Neutrophil (primary cell): ENCODE measurements around the gene DHX32.

Source experiments
- H3K27ac ChIP-seq: fragments of 200-600 bp; sonication (generic); 2 replicates; pipeline ENCODE4 v1.5.1; 2016; ENCODE audit warnings: mild to moderate bottlenecking, moderate library complexity
- H3K27me3 ChIP-seq: fragments of 200-600 bp; sonication (generic); 2 replicates; pipeline ENCODE4 v1.6.0; 2016; ENCODE audit warnings: mild to moderate bottlenecking
- H3K36me3 ChIP-seq: fragments of 200-600 bp; sonication (generic); 2 replicates; pipeline ENCODE4 v1.5.1; 2017
- H3K4me1 ChIP-seq, 2 experiments: fragments of 200-600 bp in 1 of 2; sonication (generic) in 1 of 2; 1 replicate in 1 of 2; 2 replicates in 1 of 2; pipeline versions ENCODE4 v1.5.1 to v1.6.1; 2013 to 2016; ENCODE audit warnings: low read depth in 1 of 2, low read length in 1 of 2, mild to moderate bottlenecking in 1 of 2, moderate library complexity in 1 of 2; ENCODE audit not compliant: control insufficient read depth in 1 of 2, insufficient read depth in 1 of 2
- H3K4me3 ChIP-seq, 2 experiments: fragments of 200-600 bp in 1 of 2; sonication (generic) in 1 of 2; 1 replicate in 1 of 2; 2 replicates in 1 of 2; pipeline ENCODE4 v1.5.1; 2013 to 2016; ENCODE audit warnings: low read depth in 1 of 2, low read length in 1 of 2, mild to moderate bottlenecking in 1 of 2, moderate library complexity in 1 of 2
- H3K9me3 ChIP-seq: fragments of 200-600 bp; sonication (generic); 2 replicates; pipeline ENCODE4 v1.5.1; 2016
- CTCF ChIP-seq: fragments of 200-600 bp; sonication (generic); IDR thresholded peaks from 2 replicates; pipeline ENCODE4 v1.5.1; 2016; ENCODE audit warnings: antibody characterized with exemption

DHX32 gene

DNA sequence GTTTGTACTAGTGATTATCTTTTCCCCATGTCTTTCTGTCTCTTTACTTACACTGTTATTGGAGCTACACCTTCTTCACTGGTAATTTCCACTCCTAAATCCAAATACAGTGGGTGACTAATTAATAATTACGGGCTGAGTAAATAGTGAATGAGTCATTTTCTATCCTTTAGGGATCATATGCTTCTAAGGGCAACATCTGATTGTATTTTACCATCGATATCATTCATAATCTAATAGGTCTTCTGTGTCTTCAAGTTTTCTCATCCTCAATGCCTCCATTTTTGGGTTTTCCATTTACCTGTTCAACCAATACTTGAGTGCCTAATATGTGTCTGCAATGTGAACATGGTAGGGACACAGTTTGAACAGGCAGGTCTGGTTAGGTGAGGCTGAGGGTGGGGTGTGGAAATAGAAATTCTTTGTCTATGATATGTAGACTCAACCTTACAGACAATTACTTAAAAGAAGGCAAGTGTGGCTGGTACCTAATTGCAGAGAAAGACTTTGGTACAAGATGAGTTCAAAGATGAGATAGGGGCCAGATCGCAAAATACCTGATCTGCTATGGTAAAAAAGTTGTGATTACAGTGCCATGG is 5.9 kb upstream of the DHX32 start:
- Histone ChIP-seq H3K4me3 (no peak overlapping the region), H3K36me3 (no peaks in the 10 kb centered on the region), H3K4me1 (no peaks in the 10 kb centered on the region), H3K27me3 (no peaks in the 10 kb centered on the region), H3K27ac (no peak overlapping the region), H3K9me3 (no peaks in the 10 kb centered on the region)
- no peak for TF ChIP-seq CTCF

GRCh38 chr10:125883211-125883610 is 2.1 kb upstream of the DHX32 start:
- no peaks in the 10 kb centered on the region for H3K4me1 ChIP-seq
- no peak overlapping the region for H3K27ac ChIP-seq
- no peak for TF ChIP-seq CTCF
- no peaks in the 10 kb centered on the region for H3K9me3 ChIP-seq
- H3K27me3 ChIP-seq, result no peaks in the 10 kb centered on the region
- H3K4me3 ChIP-seq, result no peak overlapping the region
- H3K36me3 ChIP-seq, result no peaks in the 10 kb centered on the region

GRCh38 chr10:125882596-125882995 is 1.5 kb upstream of the DHX32 start:
- TF ChIP-seq CTCF, result no peak
- H3K4me1 ChIP-seq, result no peaks in the 10 kb centered on the region
- H3K9me3 ChIP-seq, result no peaks in the 10 kb centered on the region
- no peak overlapping the region for H3K27ac ChIP-seq
- H3K27me3 ChIP-seq, result no peaks in the 10 kb centered on the region
- H3K36me3 ChIP-seq, result no peaks in the 10 kb centered on the region
- no peak overlapping the region for H3K4me3 ChIP-seq

DNA sequence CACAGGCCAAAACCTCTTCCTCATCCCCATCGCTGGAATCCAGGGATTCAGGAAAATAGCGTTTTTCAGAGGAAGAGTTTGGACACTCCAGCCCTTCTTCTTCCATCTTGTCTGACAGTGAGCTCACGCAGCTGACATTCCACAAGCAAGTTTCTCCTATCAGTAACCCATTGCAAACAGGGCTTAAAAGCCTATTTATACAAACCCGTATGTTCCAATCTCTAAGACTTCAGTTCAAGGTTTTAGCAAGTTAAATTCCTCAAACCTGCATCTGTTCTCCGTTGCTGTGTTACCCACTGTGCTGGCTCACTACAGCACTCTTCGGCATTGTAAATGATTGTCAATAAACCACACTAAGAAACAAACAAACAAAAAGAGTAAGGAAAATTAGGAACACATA is 373 bp downstream of the DHX32 start:
- H3K27me3 ChIP-seq, result no peaks in the 10 kb centered on the region
- no peaks in the 10 kb centered on the region for H3K9me3 ChIP-seq
- no peak overlapping the region for H3K27ac ChIP-seq
- no peaks in the 10 kb centered on the region for H3K36me3 ChIP-seq
- H3K4me1 ChIP-seq, result no peaks in the 10 kb centered on the region
- no peak for TF ChIP-seq CTCF
- H3K4me3 ChIP-seq, result no peak overlapping the region

DNA sequence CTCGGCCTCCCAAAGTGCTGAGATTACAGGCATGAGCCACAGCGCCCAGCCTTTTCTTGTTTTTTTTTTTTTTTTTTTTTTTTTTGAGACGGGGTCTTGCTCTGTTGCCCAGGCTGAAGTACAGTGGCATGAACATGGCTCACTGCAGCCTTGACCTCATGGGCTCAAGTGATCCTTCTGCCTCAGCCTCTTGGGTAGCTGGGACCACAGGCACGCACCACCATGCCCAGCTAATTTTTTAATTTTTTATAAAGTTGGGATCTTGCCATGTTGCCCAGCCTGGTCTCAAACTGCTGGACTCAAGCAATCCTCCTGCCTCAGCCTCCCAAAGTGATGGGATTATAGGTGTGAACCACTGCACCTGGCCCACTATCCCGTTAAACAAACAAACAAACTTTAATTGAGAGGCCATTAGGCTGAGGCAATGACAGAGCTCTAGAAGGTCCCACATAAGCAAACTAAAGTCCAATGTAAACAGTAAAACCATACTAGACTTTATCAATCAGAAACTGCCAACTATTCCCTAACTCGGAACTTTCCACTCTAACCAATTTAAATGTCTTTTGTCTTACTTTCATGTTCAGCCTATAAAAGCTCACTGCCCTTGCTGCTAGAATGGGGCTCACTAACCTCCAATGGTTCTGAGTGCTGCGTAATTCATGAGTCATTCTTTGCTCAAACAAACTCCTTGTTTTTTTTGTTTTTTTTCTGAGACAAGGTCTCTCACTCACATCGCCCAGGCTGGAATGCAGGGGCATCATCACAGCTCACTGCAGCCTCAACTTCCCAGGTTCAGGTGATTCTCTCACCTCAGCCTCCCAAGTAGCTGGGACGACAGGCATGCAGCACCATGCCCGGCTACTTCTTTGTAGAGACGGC is 1.9 kb downstream of the DHX32 start:
- Histone ChIP-seq H3K9me3 (no peaks in the 10 kb centered on the region), H3K4me1 (no peaks in the 10 kb centered on the region), H3K36me3 (no peaks in the 10 kb centered on the region), H3K27me3 (no peaks in the 10 kb centered on the region), H3K4me3 (no peak overlapping the region), H3K27ac (no peak overlapping the region)
- no peak for TF ChIP-seq CTCF
